Retina (tissue), 1 donor: ENCODE measurements around the gene TSC2.

ENCODE experiments used
- DNase-seq: peaks from one replicate; pipeline ENCODE4 v3.0.0-alpha.2; 2016

TSC2 gene

GRCh38 chr16:2043667-2044451 is 3.9 kb upstream of the TSC2 start:
- DNase-seq = no peak

- no peak for DNase-seq
Measured at GRCh38 chr16:2044541-2044940, 3.2 kb upstream of the TSC2 start.

GRCh38 chr16:2045965-2046892 is 1.6 kb upstream of the TSC2 start:
- DNase-seq = no peak

GRCh38 chr16:2046893-2047329 is 874 bp upstream of the TSC2 start:
- DNase-seq = no peak

GRCh38 chr16:2048116-2048543 is 345 bp downstream of the TSC2 start:
- no peak for DNase-seq

GRCh38 chr16:2053211-2053610 is 5.4 kb downstream of the TSC2 start:
- no peak for DNase-seq

GRCh38 chr16:2053897-2054296 is 6.1 kb downstream of the TSC2 start:
- DNase-seq = no peak

- DNase-seq = no peak
Measured at GRCh38 chr16:2054543-2055245, 6.9 kb downstream of the TSC2 start.

- no peak for DNase-seq
Measured at GRCh38 chr16:2056077-2056476, 8.3 kb downstream of the TSC2 start.

GRCh38 chr16:2056681-2057407 is 9.1 kb downstream of the TSC2 start:
- DNase-seq = no peak

GRCh38 chr16:2057438-2057837 is 9.7 kb downstream of the TSC2 start:
- no peak for DNase-seq

GRCh38 chr16:2058420-2058819 is 10.6 kb downstream of the TSC2 start:
- DNase-seq = peak; percentile 8

- DNase-seq = no peak
Measured at GRCh38 chr16:2058872-2059271, 11.1 kb downstream of the TSC2 start.

- DNase-seq = no peak
Measured at GRCh38 chr16:2060346-2060745, 12.6 kb downstream of the TSC2 start.

GRCh38 chr16:2061023-2061422 is 13.2 kb downstream of the TSC2 start:
- DNase-seq = no peak

GRCh38 chr16:2061526-2061925 is 13.7 kb downstream of the TSC2 start:
- no peak for DNase-seq

GRCh38 chr16:2062801-2063200 is 15.0 kb downstream of the TSC2 start:
- no peak for DNase-seq

- no peak for DNase-seq
Measured at GRCh38 chr16:2063861-2064260, 16.1 kb downstream of the TSC2 start.

- DNase-seq = no peak
Measured at GRCh38 chr16:2064368-2064945, 16.7 kb downstream of the TSC2 start.

GRCh38 chr16:2066139-2066538 is 18.4 kb downstream of the TSC2 start:
- no peak for DNase-seq

- DNase-seq = no peak
Measured at GRCh38 chr16:2070576-2071453, 23.0 kb downstream of the TSC2 start.
